Fibroblast of the aortic adventitia (primary cell): ENCODE results near the gene CFD. TPM values are rescaled to one million over a fixed set of nuclear protein-coding genes. Genes with fewer than 3 reads are reported as not detected.

Experiments used
- DNase-seq: peaks from one replicate; pipeline ENCODE4 v3.0.0-alpha.2; 2010; ENCODE audit warnings: low read depth
- H3K4me3 ChIP-seq: 2 replicates; pipeline ENCODE4 v1.5.1; 2011; ENCODE audit warnings: low read depth, mild to moderate bottlenecking, control low read depth, low read length, moderate library complexity
- total RNA-seq: library from RNA; depleted of rRNA; stranded (reverse); fragments of >200 nt; gene quantifications from 2 replicates; pipeline ENCODE4 v1.2.3, GENCODE V29; 2012; ENCODE audit warnings: low replicate concordance
- TF ChIP-seq, protein P1 (sequence below): IDR thresholded peaks from 2 replicates; pipeline ENCODE4 v1.5.1; 2011; ENCODE audit warnings: mild to moderate bottlenecking, low read length, control low read depth, inconsistent platforms; ENCODE audit not compliant: insufficient read depth

Gene CFD
- total RNA-seq, 1 donor = 25.8 TPM

DNA sequence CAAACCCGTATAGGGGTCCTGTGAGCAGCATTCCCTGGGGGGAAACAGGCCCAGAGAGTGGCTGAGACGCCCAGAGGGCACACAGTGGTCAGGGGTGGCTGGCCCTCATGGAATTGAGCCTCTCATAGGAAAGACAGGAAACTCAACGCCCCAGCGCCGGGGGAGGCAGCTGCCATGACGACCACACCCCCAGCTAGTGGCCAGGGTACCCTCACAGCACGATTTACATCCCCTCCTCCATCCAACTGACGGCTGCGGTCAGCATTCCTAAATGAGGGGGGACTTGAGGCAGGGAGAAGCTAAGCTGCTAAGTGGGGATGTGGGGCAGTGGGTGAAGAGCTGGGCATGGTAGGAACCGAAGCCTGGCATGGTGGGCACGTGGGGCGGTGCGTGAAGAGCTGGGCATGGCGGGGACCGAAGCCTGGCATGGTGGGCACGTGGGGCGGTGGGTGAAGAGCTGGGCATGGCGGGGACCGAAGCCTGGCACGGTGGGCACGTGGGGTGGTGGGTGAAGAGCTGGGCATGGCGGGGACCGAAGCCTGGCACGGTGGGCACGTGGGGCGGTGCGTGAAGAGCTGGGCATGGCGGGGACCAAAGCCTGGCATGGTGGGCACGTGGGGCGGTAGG, 23.5 kb downstream of the CFD start:
- no peak overlapping the region for H3K4me3 ChIP-seq
- TF ChIP-seq, protein P1, sequence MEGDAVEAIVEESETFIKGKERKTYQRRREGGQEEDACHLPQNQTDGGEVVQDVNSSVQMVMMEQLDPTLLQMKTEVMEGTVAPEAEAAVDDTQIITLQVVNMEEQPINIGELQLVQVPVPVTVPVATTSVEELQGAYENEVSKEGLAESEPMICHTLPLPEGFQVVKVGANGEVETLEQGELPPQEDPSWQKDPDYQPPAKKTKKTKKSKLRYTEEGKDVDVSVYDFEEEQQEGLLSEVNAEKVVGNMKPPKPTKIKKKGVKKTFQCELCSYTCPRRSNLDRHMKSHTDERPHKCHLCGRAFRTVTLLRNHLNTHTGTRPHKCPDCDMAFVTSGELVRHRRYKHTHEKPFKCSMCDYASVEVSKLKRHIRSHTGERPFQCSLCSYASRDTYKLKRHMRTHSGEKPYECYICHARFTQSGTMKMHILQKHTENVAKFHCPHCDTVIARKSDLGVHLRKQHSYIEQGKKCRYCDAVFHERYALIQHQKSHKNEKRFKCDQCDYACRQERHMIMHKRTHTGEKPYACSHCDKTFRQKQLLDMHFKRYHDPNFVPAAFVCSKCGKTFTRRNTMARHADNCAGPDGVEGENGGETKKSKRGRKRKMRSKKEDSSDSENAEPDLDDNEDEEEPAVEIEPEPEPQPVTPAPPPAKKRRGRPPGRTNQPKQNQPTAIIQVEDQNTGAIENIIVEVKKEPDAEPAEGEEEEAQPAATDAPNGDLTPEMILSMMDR = no peak
- DNase-seq = no peak

DNA sequence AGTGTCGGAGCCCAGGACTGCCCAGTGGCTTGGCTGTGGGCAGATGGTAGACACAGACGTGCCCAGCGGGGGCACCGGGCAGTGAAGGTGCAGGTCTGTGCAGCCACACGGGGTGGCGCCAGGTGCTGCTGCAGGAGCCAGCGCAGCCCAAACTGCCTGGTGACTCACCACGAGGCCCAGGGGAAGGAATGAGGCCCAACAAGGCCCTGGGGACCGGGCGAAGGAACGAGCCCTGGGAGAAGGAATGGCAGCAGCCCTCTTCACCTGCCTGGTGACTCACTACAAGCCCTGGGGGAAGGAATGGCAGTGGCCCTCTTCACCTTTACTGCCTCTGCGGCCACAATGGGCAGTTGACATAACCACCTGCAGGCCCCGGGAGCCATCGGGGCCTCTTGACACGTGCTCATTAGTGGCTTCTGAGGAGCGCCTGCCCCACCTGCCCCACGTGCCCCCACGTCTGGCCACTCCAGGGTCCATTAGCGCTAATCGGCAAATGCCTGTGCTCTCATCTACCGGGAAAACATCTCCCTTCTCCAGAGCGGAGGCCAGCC, 24.3 kb downstream of the CFD start:
- TF ChIP-seq, protein P1 = no peak
- no peak for DNase-seq
- no peak overlapping the region for H3K4me3 ChIP-seq

DNA sequence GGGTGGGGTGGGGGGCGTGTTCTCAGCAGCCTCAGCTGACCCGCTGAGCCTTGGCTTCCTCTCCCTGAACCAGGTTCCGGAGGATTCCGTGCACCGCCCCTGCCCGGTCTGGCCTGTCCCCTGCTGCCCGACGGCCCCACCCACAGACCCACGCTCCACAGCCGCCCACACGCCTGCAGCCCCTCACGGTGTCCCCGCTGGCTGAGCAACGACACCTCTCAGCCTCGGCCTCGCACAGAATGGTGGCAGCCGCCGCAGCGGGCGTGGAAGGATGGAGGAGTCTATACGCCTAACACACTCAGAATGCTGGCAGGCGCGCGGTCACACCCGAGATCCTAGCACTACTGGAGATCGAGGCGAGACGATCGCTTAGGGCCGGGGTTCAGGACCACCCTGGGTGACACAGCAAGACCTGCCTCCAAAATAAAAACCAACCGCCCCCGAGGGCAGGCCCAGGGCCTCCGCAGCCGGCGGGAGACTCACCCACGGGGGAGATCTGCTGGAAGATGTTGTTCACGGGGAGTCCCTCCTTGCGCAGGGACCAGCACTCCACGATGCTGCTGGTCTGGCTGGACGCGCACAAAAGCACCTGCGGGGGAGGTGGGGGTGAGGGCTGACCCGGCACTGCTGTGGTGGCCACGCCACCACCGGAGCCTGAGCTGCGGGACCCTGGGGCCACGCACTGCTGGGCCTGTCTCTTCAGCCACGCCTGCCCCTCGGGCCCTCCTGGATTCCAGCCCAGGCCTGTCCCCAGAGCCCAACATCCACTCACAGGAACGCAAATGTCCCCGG, 25.2 kb downstream of the CFD start:
- DNase-seq = no peak
- TF ChIP-seq, protein P1 = no peak
- H3K4me3 ChIP-seq = no peak overlapping the region

DNA sequence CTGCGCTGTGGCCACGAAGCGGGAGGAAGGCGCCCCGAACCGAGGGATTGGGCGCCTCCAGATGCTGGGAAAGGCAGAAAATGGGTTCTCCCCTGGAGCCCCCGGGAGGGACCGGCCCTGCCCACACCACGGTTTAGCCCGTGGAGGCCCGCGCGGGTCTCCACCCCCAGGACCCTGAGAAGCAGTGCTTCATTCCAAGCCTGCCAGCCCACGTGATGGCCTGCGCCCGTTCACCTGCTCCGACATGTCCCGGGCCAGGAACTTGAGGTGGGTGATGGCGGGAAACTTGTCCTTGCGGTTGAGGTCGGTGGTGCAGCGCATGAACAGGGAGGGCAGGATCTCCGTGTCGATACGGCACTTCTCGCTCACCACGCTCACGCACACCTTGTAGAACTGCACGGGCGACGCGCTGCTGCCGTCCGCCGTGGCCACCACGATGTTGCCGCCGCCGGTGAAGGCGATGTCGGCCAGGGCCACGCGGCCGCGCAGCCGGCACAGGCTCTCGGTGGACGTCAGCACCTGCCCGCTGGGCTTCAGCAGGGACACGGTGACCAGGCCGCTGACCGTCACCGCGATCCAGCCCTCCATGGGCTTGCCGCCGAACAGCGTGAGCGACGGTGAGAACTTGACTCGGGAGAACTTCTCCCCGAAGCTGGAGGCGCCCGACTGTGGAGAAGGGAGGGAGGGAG, 26.2 kb downstream of the CFD start:
- TF ChIP-seq, protein P1 = no peak
- DNase-seq = no peak
- H3K4me3 ChIP-seq = no peak overlapping the region

DNA sequence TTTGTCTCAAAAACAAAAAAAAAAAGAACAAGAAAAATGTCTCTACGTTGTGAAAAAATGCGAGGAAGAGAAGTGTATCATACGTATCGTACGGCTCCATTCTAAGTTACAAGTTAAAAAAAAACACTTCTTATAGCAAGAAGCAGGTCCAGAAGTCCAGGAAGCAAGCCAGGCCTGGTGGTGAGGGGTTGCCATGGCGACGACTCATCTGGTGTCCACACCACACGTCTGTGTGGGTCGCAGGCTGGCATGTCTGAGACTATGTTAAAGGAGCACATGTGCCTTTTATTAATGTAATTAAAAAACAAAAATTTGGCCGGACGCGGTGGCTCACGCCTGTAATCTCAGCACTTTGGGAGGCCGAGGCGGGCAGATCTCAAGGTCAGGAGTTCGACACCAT, 27.6 kb downstream of the CFD start:
- TF ChIP-seq, protein P1 = peak; percentile 7
- no peak for DNase-seq
- H3K4me3 ChIP-seq = no peak overlapping the region

DNA sequence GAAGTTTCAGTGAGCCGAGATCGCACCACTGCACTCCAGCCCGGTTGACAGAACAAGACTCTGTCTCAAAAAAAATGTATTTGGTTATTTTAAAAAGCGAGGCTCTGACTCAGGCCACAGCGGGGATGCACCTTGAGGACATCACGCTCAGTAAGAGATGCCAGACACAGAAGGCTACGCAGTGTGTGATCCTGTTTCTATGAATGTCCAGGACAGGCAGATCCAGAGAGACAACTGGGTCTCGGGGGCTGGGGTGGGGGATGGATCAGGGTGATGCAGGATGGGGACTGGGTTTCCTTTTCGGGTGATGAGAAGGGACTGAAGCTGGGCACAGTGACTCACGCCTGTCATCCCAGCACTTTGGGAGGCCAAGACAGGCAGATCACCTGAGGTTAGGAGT, 28.1 kb downstream of the CFD start:
- H3K4me3 ChIP-seq = no peak overlapping the region
- TF ChIP-seq, protein P1 = no peak

More for the DNA sequence above, 28.1 kb downstream of the CFD start:
- no peak for DNase-seq
